Measurements from ENCODE around the gene OR10H4.

GRCh38 chr19:15944401-15944800, 4.4 kb upstream of the OR10H4 start:
- TF ChIP-seq EZH2 (IDR thresholded peaks at IDR 0.05; ENCODE audit: borderline replicate concordance, insufficient read depth, low read length, poor library complexity, severe bottlenecking) = no peak
- no peak for TF ChIP-seq RAD21 (conservative IDR thresholded peaks at IDR 0.05)
- TF ChIP-seq CTCF (IDR thresholded peaks at IDR 0.05; ENCODE audit: poor library complexity, severe bottlenecking) = no peak
